ENCODE measurements around the gene IFT81.

DNA sequence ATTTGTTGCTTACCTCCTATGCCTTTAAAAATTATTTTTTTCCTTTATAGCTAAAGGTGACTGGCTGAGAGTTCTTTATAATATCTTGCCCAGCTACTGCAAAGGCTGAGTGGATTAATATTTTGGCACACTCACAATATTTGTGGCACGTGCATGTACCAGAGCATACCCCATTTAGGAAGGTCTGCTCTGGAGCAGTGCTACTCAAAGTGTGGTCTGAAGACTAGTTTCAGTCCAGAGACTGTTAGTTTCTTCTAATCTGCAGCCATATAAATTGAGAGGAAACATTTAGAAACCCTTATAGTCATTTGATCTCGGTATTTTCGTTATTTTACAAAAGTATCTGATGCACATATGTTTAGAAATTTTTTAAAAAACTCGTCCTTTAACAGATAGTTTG is 51.0 kb downstream of the IFT81 start:
- no peak for TF ChIP-seq CTCF (IDR thresholded peaks at IDR 0.05; ENCODE audit: poor library complexity)
- no peak for TF ChIP-seq EZH2 (IDR thresholded peaks at IDR 0.05; ENCODE audit: borderline replicate concordance)
